A673 (cell line): ENCODE measurements around the gene RPL14.

Experiments
- EZH2 ChIP-seq: fragments of 200-600 bp; sonication (generic); IDR thresholded peaks from 2 replicates; pipeline ENCODE4 v1.6.1; 2017; ENCODE audit warnings: borderline replicate concordance, low read depth, mild to moderate bottlenecking, mixed read lengths, antibody characterized with exemption, low read length; ENCODE audit not compliant: poor library complexity, severe bottlenecking
- TF ChIP-seq, protein P1 (sequence below): fragments of 300-800, 200-600 bp; sonication (generic); conservative IDR thresholded peaks from 2 replicates; pipeline ENCODE4 v1.5.1; 2017; ENCODE audit warnings: low read depth, mild to moderate bottlenecking, antibody characterized with exemption, low read length, moderate library complexity, mixed read lengths

DNA sequence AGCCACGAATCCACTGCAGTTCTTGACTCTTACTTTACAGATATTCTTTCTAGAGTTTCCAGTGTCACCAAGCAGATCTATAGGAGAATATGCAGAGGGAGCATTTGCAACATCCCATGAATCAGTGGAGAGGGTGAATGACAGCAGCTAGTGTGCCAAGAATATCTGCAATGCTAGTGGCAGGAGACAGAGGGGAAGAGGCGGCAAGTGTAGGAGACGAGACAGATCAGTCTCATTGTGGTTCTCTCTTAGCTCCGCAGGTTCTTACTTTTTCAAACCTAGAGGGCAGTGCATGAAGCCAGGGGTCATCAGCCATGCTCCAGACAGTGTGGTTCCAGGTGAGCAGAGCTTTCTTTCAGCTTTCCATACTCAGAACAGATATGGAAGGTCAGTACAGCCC, 20.5 kb downstream of the RPL14 start:
- TF ChIP-seq, protein P1, sequence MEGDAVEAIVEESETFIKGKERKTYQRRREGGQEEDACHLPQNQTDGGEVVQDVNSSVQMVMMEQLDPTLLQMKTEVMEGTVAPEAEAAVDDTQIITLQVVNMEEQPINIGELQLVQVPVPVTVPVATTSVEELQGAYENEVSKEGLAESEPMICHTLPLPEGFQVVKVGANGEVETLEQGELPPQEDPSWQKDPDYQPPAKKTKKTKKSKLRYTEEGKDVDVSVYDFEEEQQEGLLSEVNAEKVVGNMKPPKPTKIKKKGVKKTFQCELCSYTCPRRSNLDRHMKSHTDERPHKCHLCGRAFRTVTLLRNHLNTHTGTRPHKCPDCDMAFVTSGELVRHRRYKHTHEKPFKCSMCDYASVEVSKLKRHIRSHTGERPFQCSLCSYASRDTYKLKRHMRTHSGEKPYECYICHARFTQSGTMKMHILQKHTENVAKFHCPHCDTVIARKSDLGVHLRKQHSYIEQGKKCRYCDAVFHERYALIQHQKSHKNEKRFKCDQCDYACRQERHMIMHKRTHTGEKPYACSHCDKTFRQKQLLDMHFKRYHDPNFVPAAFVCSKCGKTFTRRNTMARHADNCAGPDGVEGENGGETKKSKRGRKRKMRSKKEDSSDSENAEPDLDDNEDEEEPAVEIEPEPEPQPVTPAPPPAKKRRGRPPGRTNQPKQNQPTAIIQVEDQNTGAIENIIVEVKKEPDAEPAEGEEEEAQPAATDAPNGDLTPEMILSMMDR = no peak
- TF ChIP-seq EZH2 = no peak
